Psoas muscle (tissue), 8 donors: ENCODE data around the gene CLIP3. TPM values are rescaled to one million over a fixed set of nuclear protein-coding genes. Genes with fewer than 3 reads are reported as not detected.

Source experiments
- ATAC-seq, 4 donors: fragments of 200-7000 bp; cut with Tn5 transposase; one replicate each; pipeline ENCODE4 v1.9.1; 2020; ENCODE audit warnings: moderate library complexity in 3 of 4, mild to moderate bottlenecking in 2 of 4
- DNase-seq, 2 donors: peaks; one replicate each; pipeline ENCODE4 v3.0.0-alpha.2; 2020
- H3K27ac ChIP-seq: fragments of 200-600 bp; one replicate; pipeline ENCODE4 v1.8.0; 2022
- H3K27me3 ChIP-seq, 3 donors: fragments of 200-600 bp in 1 of 3; one replicate each; pipeline versions ENCODE4 v1.6.1 to v1.8.0; 2013 to 2022; ENCODE audit warnings: low read length in 2 of 3, mild to moderate bottlenecking in 2 of 3, moderate library complexity in 1 of 3; ENCODE audit not compliant: insufficient read depth in 3 of 3
- H3K36me3 ChIP-seq, 2 donors: fragments of 200-600 bp in 1 of 2; one replicate each; pipeline versions ENCODE4 v1.6.1 to v1.8.0; 2013 to 2022; ENCODE audit warnings: low read depth in 1 of 2, mild to moderate bottlenecking in 1 of 2, moderate library complexity in 1 of 2; ENCODE audit not compliant: insufficient read depth in 1 of 2
- H3K4me1 ChIP-seq: fragments of 200-600 bp; one replicate; pipeline ENCODE4 v1.8.0; 2022
- H3K4me3 ChIP-seq: fragments of 200-600 bp; one replicate; pipeline ENCODE4 v1.8.0; 2022; ENCODE audit warnings: mild to moderate bottlenecking
- H3K9me3 ChIP-seq: fragments of 200-600 bp; one replicate; pipeline ENCODE4 v1.8.0; 2022
- CTCF ChIP-seq: fragments of 200-600 bp; IDR thresholded peaks from one replicate; pipeline ENCODE4 v1.8.0; 2022; ENCODE audit warnings: antibody characterized with exemption
- WGBS, 3 donors: extraction: QIAGEN DNeasy Blood & Tissue Kit; methylation state at CpG; one replicate each; pipeline versions ENCODE4 v1.1.6 to v1.1.7; 2013; 5-methylcytosine and 5-hydroxymethylcytosine counted together
- intact Hi-C, 2 donors: fragments of 100-400 bp; cut with DNase I; formaldehyde crosslinking; loops; one replicate each; pipeline versions ENCODE4 v1.11.0 to v1.14.2; 2022
- long read RNA-seq, 2 donors: library from polyadenylated mRNA; unstranded; transcript quantifications; one replicate each; pipeline ENCODE4 v2.0.0, GENCODE V29; 2021
- polyA plus RNA-seq, 3 donors: library from polyadenylated mRNA; stranded (reverse); fragments of 200-250 nt; gene quantifications; one replicate each; pipeline ENCODE4 v1.2.3, GENCODE V29; 2013
- total RNA-seq, 4 donors: library from RNA; stranded (reverse); fragmentation: NEBNext Ultra II Directional in 2 of 4; extraction: Animal tissue kit (Norgen Biotek cat#: 25700) in 2 of 4; gene quantifications; one replicate each; pipeline versions ENCODE4 v1.2.1 to v1.2.4, GENCODE V29; 2021 to 2023
- donor health status: healthy with polysubstance abuse.
- donor health status: DM: no; HTN: no; CAD: no; lungs with moderate emphysema.
- donor health status: Bipolar disorder and iron deficiency.
- donor health status: healthy.
- donor health status: DM: yes; HTN: yes; CAD: no.
- donor health status: DM: no; HTN: no; CAD: no.
- donor health status: DM: no; HTN: no; CAD: no.
- donor health status: DM: yes; HTN: yes; CAD: no.

CLIP3 gene
- 1 to 10 TPM; 1.2 to 3.9 (median 1.6) TPM for total RNA-seq
- 1 to 10 TPM in 1 of 3 donors, under 1 TPM in 2; 0.51 to 1.0 (median 0.66) TPM for polyA plus RNA-seq
- long read RNA-seq, donor 1: 0 reads
- long read RNA-seq, donor 2, partial matches to known transcripts: 1 of 3 reads
- long read RNA-seq, donor 2, other reads (novel, unspliced or antisense): 0 of 3 reads

GRCh38 chr19:36032251-36033104 lies at the start of gene CLIP3:
Gene CLIP3, minus strand, starts transcription at chr19:36032873. Its CDS starts 516 bp downstream, at chr19:36032357.
- no peak within 1 kb of the TSS for H3K27ac ChIP-seq
- H3K27me3 ChIP-seq: peaks cover 0 to 12% (median 0%) of the 10 kb centered on the region in 3 donors
- H3K4me3 ChIP-seq: peak within 1 kb of the TSS; percentile 58
- H3K4me1 ChIP-seq: peaks cover 4% of the 10 kb centered on the region
- 2 to 5% (median 2%) methylated on average over 31 to 51 of the region's 51 CpGs for WGBS, 3 donors
- no peak for TF ChIP-seq CTCF
- intact Hi-C loops: no loop called here
- peak in 3 of 4 donors; percentile 37 to 62 (median 60) for ATAC-seq
- peak; percentile 61 to 80 for DNase-seq
- no peaks in the 10 kb centered on the region for H3K9me3 ChIP-seq
- H3K36me3 ChIP-seq: peaks cover 0 to 11% of the 10 kb centered on the region in 2 donors

GRCh38 chr19:36081894-36082293 lies 49.2 kb upstream of the CLIP3 start:
- ATAC-seq: peak in 2 of 4 donors; percentile 47 to 58
- 77 to 86% (median 77%) methylated on average over 7 of the region's 7 CpGs for WGBS, 3 donors

GRCh38 chr19:36081385-36081784 lies 48.7 kb upstream of the CLIP3 start:
- intact Hi-C loops: no loop called here
- WGBS, 3 donors: 70 to 94% (median 75%) methylated on average over 3 of the region's 3 CpGs
- no peak for ATAC-seq

More at GRCh38 chr19:36081894-36082293, 49.2 kb upstream of the CLIP3 start:
- TF ChIP-seq CTCF: no peak
- intact Hi-C loops: no loop called here
- no peak overlapping the region for H3K4me3 ChIP-seq
- H3K4me1 ChIP-seq: no peaks in the 10 kb centered on the region
- H3K27me3 ChIP-seq: no peaks in the 10 kb centered on the region
- DNase-seq: no peak
- H3K27ac ChIP-seq: no peak overlapping the region
- no peaks in the 10 kb centered on the region for H3K36me3 ChIP-seq
- H3K9me3 ChIP-seq: no peaks in the 10 kb centered on the region

GRCh38 chr19:36079389-36079945 lies 46.8 kb upstream of the CLIP3 start:
- no peak overlapping the region for H3K27ac ChIP-seq
- WGBS, 3 donors: 92 to 97% (median 95%) methylated on average over 3 of the region's 3 CpGs
- TF ChIP-seq CTCF: no peak
- DNase-seq: no peak
- H3K4me1 ChIP-seq: no peaks in the 10 kb centered on the region
- no peaks in the 10 kb centered on the region for H3K27me3 ChIP-seq
- no peaks in the 10 kb centered on the region for H3K36me3 ChIP-seq
- H3K4me3 ChIP-seq: no peak overlapping the region
- no peak for ATAC-seq
- intact Hi-C loops: no loop called here
- H3K9me3 ChIP-seq: no peaks in the 10 kb centered on the region

More at GRCh38 chr19:36081385-36081784, 48.7 kb upstream of the CLIP3 start:
- no peaks in the 10 kb centered on the region for H3K27me3 ChIP-seq
- no peaks in the 10 kb centered on the region for H3K9me3 ChIP-seq
- no peak overlapping the region for H3K27ac ChIP-seq
- no peak for DNase-seq
- no peak for TF ChIP-seq CTCF
- H3K36me3 ChIP-seq: no peaks in the 10 kb centered on the region
- no peak overlapping the region for H3K4me3 ChIP-seq
- no peaks in the 10 kb centered on the region for H3K4me1 ChIP-seq
